ENCODE data around the gene SLC35E1. TPM values are rescaled to one million over a fixed set of nuclear protein-coding genes. Genes with fewer than 3 reads are reported as not detected.

SLC35E1 gene
- total RNA-seq, 1 donor from 2014 or later = 15.7 TPM

GRCh38 chr19:16598848-16599247 is 26.6 kb upstream of the SLC35E1 start:
- DNase-seq (ENCODE audit: low read depth in 2 of 2) = no peak

- no peak for DNase-seq (ENCODE audit: low read depth in 2 of 2)
These were observed 24.2 kb upstream of the SLC35E1 start for GRCh38 chr19:16596399-16596798.

- DNase-seq (ENCODE audit: low read depth in 2 of 2) = no peak
These were observed 22.9 kb upstream of the SLC35E1 start for GRCh38 chr19:16595097-16595496.

GRCh38 chr19:16594681-16595091 is 22.5 kb upstream of the SLC35E1 start:
- DNase-seq (ENCODE audit: low read depth in 2 of 2) = no peak

- DNase-seq (ENCODE audit: low read depth in 2 of 2) = no peak
These were observed 21.9 kb upstream of the SLC35E1 start for GRCh38 chr19:16594131-16594586.

GRCh38 chr19:16593181-16593580 is 21.0 kb upstream of the SLC35E1 start:
- no peak for DNase-seq (ENCODE audit: low read depth in 2 of 2)

- peak in 1 of 2 donors; percentile 14 for DNase-seq (ENCODE audit: low read depth in 2 of 2)
These were observed 19.8 kb upstream of the SLC35E1 start for GRCh38 chr19:16591803-16592556.

- DNase-seq (ENCODE audit: low read depth in 2 of 2) = no peak
These were observed 18.9 kb upstream of the SLC35E1 start for GRCh38 chr19:16590876-16591802.

- no peak for DNase-seq (ENCODE audit: low read depth in 2 of 2)
These were observed 17.7 kb upstream of the SLC35E1 start for GRCh38 chr19:16589917-16590316.

GRCh38 chr19:16588824-16589577 is 16.8 kb upstream of the SLC35E1 start:
- no peak for DNase-seq (ENCODE audit: low read depth in 2 of 2)

GRCh38 chr19:16587833-16588823 is 15.9 kb upstream of the SLC35E1 start:
- DNase-seq (ENCODE audit: low read depth in 2 of 2) = peak in 1 of 2 donors; percentile 45

GRCh38 chr19:16586991-16587832 is 15.0 kb upstream of the SLC35E1 start:
- peak in 1 of 2 donors; percentile 22 for DNase-seq (ENCODE audit: low read depth in 2 of 2)

- DNase-seq (ENCODE audit: low read depth in 2 of 2) = no peak
These were observed 14.3 kb upstream of the SLC35E1 start for GRCh38 chr19:16586477-16586871.

- DNase-seq (ENCODE audit: low read depth in 2 of 2) = no peak
These were observed 13.7 kb upstream of the SLC35E1 start for GRCh38 chr19:16585808-16586476.

- no peak for DNase-seq (ENCODE audit: low read depth in 2 of 2)
These were observed 13.0 kb upstream of the SLC35E1 start for GRCh38 chr19:16585094-16585801.

- DNase-seq (ENCODE audit: low read depth in 2 of 2) = peak; percentile 64 to 84
These were observed 12.3 kb upstream of the SLC35E1 start for GRCh38 chr19:16584248-16585093.
